ENCODE measurements around the gene OXER1.

The OXER1 gene

GRCh38 chr2:42725657-42726056 lies 38.3 kb downstream of the OXER1 start:
- Histone ChIP-seq H3K36me3 (ENCODE audit: control insufficient read depth in 2 of 2, insufficient read depth in 1 of 2, low read length in 2 of 2) (peaks cover 0 to 16% of the 10 kb centered on the region in 2 experiments; a peak in 2 of 3 replicates), H3K9me3 (ENCODE audit: control insufficient read depth, insufficient read depth, low read depth, low read length) (no peaks in the 10 kb centered on the region), H3K4me3 (ENCODE audit: low read depth, low read length) (no peak overlapping the region), H3K27ac (ENCODE audit: extremely low read depth, low read depth, low read length) (no peak overlapping the region), H3K4me1 (ENCODE audit: control insufficient read depth, insufficient read depth, low read length) (no peaks in the 10 kb centered on the region)
- CTCF ChIA-PET = no interaction called here
- POLR2A ChIA-PET = no interaction called here
- TF ChIP-seq ZNF132 (tag by site-specific recombination; IDR thresholded peaks at IDR 0.05; ENCODE audit: borderline replicate concordance) = no peak
- TF ChIP-seq MEIS1 (CRISPR knock-in tag; IDR thresholded peaks at IDR 0.05; ENCODE audit: borderline replicate concordance) = no peak
- TF ChIP-seq ZNF221 (tag by site-specific recombination; IDR thresholded peaks at IDR 0.05; ENCODE audit: borderline replicate concordance) = no peak
- no peak for TF ChIP-seq ZNF792 (tag by site-specific recombination; IDR thresholded peaks at IDR 0.05)
- no peak for TF ChIP-seq ZNF121 (tag by site-specific recombination; IDR thresholded peaks at IDR 0.05)
- TF ChIP-seq ZNF830 (tag by site-specific recombination; IDR thresholded peaks at IDR 0.05; ENCODE audit: low read depth) = no peak
- no peak for TF ChIP-seq ZFP3 (tag by site-specific recombination; IDR thresholded peaks at IDR 0.05; ENCODE audit: low read depth)
- no peak for TF ChIP-seq SCRT1 (tag by site-specific recombination; IDR thresholded peaks at IDR 0.05; ENCODE audit: borderline replicate concordance)
- no peak for TF ChIP-seq ZNF112 (tag by site-specific recombination; IDR thresholded peaks at IDR 0.05)
- TF ChIP-seq, protein P1, sequence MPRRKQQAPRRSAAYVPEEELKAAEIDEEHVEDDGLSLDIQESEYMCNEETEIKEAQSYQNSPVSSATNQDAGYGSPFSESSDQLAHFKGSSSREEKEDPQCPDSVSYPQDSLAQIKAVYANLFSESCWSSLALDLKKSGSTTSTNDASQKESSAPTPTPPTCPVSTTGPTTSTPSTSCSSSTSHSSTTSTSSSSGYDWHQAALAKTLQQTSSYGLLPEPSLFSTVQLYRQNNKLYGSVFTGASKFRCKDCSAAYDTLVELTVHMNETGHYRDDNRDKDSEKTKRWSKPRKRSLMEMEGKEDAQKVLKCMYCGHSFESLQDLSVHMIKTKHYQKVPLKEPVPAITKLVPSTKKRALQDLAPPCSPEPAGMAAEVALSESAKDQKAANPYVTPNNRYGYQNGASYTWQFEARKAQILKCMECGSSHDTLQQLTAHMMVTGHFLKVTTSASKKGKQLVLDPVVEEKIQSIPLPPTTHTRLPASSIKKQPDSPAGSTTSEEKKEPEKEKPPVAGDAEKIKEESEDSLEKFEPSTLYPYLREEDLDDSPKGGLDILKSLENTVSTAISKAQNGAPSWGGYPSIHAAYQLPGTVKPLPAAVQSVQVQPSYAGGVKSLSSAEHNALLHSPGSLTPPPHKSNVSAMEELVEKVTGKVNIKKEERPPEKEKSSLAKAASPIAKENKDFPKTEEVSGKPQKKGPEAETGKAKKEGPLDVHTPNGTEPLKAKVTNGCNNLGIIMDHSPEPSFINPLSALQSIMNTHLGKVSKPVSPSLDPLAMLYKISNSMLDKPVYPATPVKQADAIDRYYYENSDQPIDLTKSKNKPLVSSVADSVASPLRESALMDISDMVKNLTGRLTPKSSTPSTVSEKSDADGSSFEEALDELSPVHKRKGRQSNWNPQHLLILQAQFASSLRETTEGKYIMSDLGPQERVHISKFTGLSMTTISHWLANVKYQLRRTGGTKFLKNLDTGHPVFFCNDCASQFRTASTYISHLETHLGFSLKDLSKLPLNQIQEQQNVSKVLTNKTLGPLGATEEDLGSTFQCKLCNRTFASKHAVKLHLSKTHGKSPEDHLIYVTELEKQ (tag by site-specific recombination; IDR thresholded peaks at IDR 0.05; ENCODE audit: borderline replicate concordance) = no peak
- no peak for TF ChIP-seq ZNF548 (tag by site-specific recombination; IDR thresholded peaks at IDR 0.05)
- no peak for TF ChIP-seq YY2 (tag by site-specific recombination; IDR thresholded peaks at IDR 0.05)
- no peak for TF ChIP-seq ZBTB1 (tag by site-specific recombination; IDR thresholded peaks at IDR 0.05)
- TF ChIP-seq ZNF266 (tag by site-specific recombination; IDR thresholded peaks at IDR 0.05; ENCODE audit: low read depth) = no peak

DNA sequence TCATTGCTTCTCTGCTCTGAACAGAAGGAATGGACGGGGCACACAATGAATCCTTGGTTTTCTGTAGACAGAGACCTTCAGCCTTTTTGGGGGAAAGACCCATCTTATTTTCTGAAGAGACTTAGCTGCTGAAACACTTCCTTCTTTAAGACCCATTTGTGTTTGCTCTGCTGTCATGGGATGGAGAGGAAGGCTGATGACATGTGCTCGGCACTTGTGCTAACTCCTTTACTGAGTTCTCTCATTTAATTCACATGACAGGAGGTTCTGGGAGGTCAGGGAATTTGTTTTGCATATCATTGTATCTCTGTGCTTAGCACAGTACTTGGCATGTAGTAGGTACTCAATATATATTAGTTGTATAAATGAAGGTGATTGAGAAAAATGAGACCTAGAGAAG lies 39.0 kb downstream of the OXER1 start:
- no peak overlapping the region for H3K4me3 ChIP-seq (ENCODE audit: low read depth, low read length)
- no peak overlapping the region for H3K27ac ChIP-seq (ENCODE audit: extremely low read depth, low read depth, low read length)
- POLR2A ChIA-PET = no interaction called here
- CTCF ChIA-PET = no interaction called here
- no peaks in the 10 kb centered on the region for H3K9me3 ChIP-seq (ENCODE audit: control insufficient read depth, insufficient read depth, low read depth, low read length)
- H3K36me3 ChIP-seq (ENCODE audit: control insufficient read depth in 2 of 2, insufficient read depth in 1 of 2, low read length in 2 of 2) = peaks cover 0 to 16% of the 10 kb centered on the region in 2 experiments; a peak in 2 of 3 replicates
- no peaks in the 10 kb centered on the region for H3K4me1 ChIP-seq (ENCODE audit: control insufficient read depth, insufficient read depth, low read length)
- TF ChIP-seq, protein P2, sequence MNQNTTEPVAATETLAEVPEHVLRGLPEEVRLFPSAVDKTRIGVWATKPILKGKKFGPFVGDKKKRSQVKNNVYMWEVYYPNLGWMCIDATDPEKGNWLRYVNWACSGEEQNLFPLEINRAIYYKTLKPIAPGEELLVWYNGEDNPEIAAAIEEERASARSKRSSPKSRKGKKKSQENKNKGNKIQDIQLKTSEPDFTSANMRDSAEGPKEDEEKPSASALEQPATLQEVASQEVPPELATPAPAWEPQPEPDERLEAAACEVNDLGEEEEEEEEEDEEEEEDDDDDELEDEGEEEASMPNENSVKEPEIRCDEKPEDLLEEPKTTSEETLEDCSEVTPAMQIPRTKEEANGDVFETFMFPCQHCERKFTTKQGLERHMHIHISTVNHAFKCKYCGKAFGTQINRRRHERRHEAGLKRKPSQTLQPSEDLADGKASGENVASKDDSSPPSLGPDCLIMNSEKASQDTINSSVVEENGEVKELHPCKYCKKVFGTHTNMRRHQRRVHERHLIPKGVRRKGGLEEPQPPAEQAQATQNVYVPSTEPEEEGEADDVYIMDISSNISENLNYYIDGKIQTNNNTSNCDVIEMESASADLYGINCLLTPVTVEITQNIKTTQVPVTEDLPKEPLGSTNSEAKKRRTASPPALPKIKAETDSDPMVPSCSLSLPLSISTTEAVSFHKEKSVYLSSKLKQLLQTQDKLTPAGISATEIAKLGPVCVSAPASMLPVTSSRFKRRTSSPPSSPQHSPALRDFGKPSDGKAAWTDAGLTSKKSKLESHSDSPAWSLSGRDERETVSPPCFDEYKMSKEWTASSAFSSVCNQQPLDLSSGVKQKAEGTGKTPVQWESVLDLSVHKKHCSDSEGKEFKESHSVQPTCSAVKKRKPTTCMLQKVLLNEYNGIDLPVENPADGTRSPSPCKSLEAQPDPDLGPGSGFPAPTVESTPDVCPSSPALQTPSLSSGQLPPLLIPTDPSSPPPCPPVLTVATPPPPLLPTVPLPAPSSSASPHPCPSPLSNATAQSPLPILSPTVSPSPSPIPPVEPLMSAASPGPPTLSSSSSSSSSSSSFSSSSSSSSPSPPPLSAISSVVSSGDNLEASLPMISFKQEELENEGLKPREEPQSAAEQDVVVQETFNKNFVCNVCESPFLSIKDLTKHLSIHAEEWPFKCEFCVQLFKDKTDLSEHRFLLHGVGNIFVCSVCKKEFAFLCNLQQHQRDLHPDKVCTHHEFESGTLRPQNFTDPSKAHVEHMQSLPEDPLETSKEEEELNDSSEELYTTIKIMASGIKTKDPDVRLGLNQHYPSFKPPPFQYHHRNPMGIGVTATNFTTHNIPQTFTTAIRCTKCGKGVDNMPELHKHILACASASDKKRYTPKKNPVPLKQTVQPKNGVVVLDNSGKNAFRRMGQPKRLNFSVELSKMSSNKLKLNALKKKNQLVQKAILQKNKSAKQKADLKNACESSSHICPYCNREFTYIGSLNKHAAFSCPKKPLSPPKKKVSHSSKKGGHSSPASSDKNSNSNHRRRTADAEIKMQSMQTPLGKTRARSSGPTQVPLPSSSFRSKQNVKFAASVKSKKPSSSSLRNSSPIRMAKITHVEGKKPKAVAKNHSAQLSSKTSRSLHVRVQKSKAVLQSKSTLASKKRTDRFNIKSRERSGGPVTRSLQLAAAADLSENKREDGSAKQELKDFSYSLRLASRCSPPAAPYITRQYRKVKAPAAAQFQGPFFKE (tag by site-specific recombination; IDR thresholded peaks at IDR 0.05; ENCODE audit: borderline replicate concordance) = no peak
- TF ChIP-seq, protein P3, sequence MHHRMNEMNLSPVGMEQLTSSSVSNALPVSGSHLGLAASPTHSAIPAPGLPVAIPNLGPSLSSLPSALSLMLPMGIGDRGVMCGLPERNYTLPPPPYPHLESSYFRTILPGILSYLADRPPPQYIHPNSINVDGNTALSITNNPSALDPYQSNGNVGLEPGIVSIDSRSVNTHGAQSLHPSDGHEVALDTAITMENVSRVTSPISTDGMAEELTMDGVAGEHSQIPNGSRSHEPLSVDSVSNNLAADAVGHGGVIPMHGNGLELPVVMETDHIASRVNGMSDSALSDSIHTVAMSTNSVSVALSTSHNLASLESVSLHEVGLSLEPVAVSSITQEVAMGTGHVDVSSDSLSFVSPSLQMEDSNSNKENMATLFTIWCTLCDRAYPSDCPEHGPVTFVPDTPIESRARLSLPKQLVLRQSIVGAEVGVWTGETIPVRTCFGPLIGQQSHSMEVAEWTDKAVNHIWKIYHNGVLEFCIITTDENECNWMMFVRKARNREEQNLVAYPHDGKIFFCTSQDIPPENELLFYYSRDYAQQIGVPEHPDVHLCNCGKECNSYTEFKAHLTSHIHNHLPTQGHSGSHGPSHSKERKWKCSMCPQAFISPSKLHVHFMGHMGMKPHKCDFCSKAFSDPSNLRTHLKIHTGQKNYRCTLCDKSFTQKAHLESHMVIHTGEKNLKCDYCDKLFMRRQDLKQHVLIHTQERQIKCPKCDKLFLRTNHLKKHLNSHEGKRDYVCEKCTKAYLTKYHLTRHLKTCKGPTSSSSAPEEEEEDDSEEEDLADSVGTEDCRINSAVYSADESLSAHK (tag by site-specific recombination; IDR thresholded peaks at IDR 0.05) = no peak
- TF ChIP-seq ZNF664 (tag by site-specific recombination; IDR thresholded peaks at IDR 0.05) (no peak), ZSCAN4 (tag by site-specific recombination; IDR thresholded peaks at IDR 0.05) (no peak), ZNF658 (tag by site-specific recombination; IDR thresholded peaks at IDR 0.05) (no peak), ZNF837 (tag by site-specific recombination; IDR thresholded peaks at IDR 0.05) (no peak), ZNF600 (tag by site-specific recombination; IDR thresholded peaks at IDR 0.05) (no peak)
- TF ChIP-seq, protein P4, sequence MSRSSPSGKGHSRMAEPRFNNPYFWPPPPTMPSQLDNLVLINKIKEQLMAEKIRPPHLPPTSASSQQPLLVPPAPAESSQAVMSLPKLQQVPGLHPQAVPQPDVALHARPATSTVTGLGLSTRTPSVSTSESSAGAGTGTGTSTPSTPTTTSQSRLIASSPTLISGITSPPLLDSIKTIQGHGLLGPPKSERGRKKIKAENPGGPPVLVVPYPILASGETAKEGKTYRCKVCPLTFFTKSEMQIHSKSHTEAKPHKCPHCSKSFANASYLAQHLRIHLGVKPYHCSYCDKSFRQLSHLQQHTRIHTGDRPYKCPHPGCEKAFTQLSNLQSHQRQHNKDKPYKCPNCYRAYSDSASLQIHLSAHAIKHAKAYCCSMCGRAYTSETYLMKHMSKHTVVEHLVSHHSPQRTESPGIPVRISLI (tag by site-specific recombination; IDR thresholded peaks at IDR 0.05) = no peak

All from HEK293 (cell line).